H9 (cell line): ENCODE data around the gene ST8SIA2. TPM values are rescaled to one million over a fixed set of nuclear protein-coding genes. Genes with fewer than 3 reads are reported as not detected.
A peak's percentile ranks its signal among the peaks of the same experiment; 100 is the strongest.

Experiments
- DNase-seq: peaks from one replicate; pipeline ENCODE4 v3.0.0-alpha.2; 2017
- H2AFZ ChIP-seq: one replicate; pipeline ENCODE4 v1.6.1; 2013; ENCODE audit warnings: mild to moderate bottlenecking, low read length, control low read depth, moderate library complexity
- H2AK5ac ChIP-seq: 2 replicates; pipeline ENCODE4 v1.6.1; 2013; ENCODE audit warnings: low read length, control low read depth, mixed read lengths; ENCODE audit not compliant: insufficient read length
- H2BK120ac ChIP-seq: one replicate; pipeline ENCODE4 v1.6.1; 2013; ENCODE audit warnings: low read depth, mild to moderate bottlenecking, low read length, control low read depth, inconsistent platforms; ENCODE audit not compliant: poor library complexity, severe bottlenecking
- H2BK12ac ChIP-seq: 2 replicates; pipeline ENCODE4 v1.6.1; 2013; ENCODE audit warnings: low read length, control low read depth, mixed read lengths, low read depth; ENCODE audit not compliant: insufficient read length
- H2BK15ac ChIP-seq: 2 replicates; pipeline ENCODE4 v1.6.1; 2013; ENCODE audit warnings: low read depth, low read length, control low read depth
- H2BK20ac ChIP-seq: one replicate; pipeline ENCODE4 v1.6.1; 2013; ENCODE audit warnings: low read depth, mild to moderate bottlenecking, low read length, control low read depth, inconsistent platforms; ENCODE audit not compliant: poor library complexity, severe bottlenecking
- H2BK5ac ChIP-seq: 2 replicates; pipeline ENCODE4 v1.6.1; 2013; ENCODE audit warnings: low read length, control low read depth, mixed read lengths; ENCODE audit not compliant: insufficient read length
- H3K14ac ChIP-seq: 2 replicates; pipeline ENCODE4 v1.6.1; 2013; ENCODE audit warnings: low read length, control low read depth; ENCODE audit not compliant: insufficient read depth
- H3K18ac ChIP-seq: 2 replicates; pipeline ENCODE4 v1.6.1; 2013; ENCODE audit warnings: low read depth, mild to moderate bottlenecking, mixed read lengths, low read length, control low read depth; ENCODE audit not compliant: insufficient read length
- H3K23ac ChIP-seq: 2 replicates; pipeline ENCODE4 v1.6.1; 2013; ENCODE audit warnings: low read length, control low read depth, mixed read lengths, low read depth; ENCODE audit not compliant: insufficient read length
- H3K23me2 ChIP-seq: 2 replicates; pipeline ENCODE4 v1.6.1; 2013; ENCODE audit warnings: low read depth, mild to moderate bottlenecking, mixed read lengths, low read length, control low read depth; ENCODE audit not compliant: insufficient read length, poor library complexity, severe bottlenecking
- H3K27ac ChIP-seq: 2 replicates; pipeline ENCODE4 v1.5.1; 2013; ENCODE audit warnings: low read length, control low read depth, mixed read lengths, low read depth; ENCODE audit not compliant: insufficient read length
- H3K27me3 ChIP-seq: 2 replicates; pipeline ENCODE4 v1.6.1; 2013; ENCODE audit warnings: low read length, control low read depth, inconsistent platforms; ENCODE audit not compliant: insufficient read depth
- H3K4ac ChIP-seq: 2 replicates; pipeline ENCODE4 v1.6.1; 2013; ENCODE audit warnings: low read depth, mild to moderate bottlenecking, control low read depth, inconsistent platforms, low read length, moderate library complexity
- H3K4me1 ChIP-seq: 2 replicates; pipeline ENCODE4 v1.6.1; 2013; ENCODE audit warnings: low read length, control low read depth, inconsistent platforms; ENCODE audit not compliant: insufficient read depth
- H3K4me2 ChIP-seq: 2 replicates; pipeline ENCODE4 v1.6.1; 2013; ENCODE audit warnings: low read length, control low read depth, mixed read lengths; ENCODE audit not compliant: insufficient read length, insufficient read depth
- H3K56ac ChIP-seq: 2 replicates; pipeline ENCODE4 v1.6.1; 2013; ENCODE audit warnings: low read depth, mild to moderate bottlenecking, mixed read lengths, low read length, control low read depth; ENCODE audit not compliant: insufficient read length
- H3K79me1 ChIP-seq: 2 replicates; pipeline ENCODE4 v1.6.1; 2013; ENCODE audit warnings: low read depth, mild to moderate bottlenecking, moderate library complexity, low read length, control low read depth, inconsistent platforms; ENCODE audit not compliant: insufficient read depth, poor library complexity, severe bottlenecking
- H3K79me2 ChIP-seq: 2 replicates; pipeline ENCODE4 v1.6.1; 2013; ENCODE audit warnings: low read length, control low read depth, inconsistent platforms; ENCODE audit not compliant: insufficient read depth
- H3K9ac ChIP-seq: 2 replicates; pipeline ENCODE4 v1.6.1; 2013; ENCODE audit warnings: low read length, control low read depth, mixed read lengths; ENCODE audit not compliant: insufficient read length; ENCODE audit errors: extremely low read depth
- H3K9me3 ChIP-seq: one replicate; pipeline ENCODE4 v1.6.1; 2013; ENCODE audit warnings: low read depth, low read length, inconsistent platforms; ENCODE audit not compliant: control insufficient read depth
- H3T11ph ChIP-seq: one replicate; pipeline ENCODE4 v1.6.1; 2013; ENCODE audit warnings: mild to moderate bottlenecking, low read length, control low read depth, inconsistent platforms
- H4K20me1 ChIP-seq: one replicate; pipeline ENCODE4 v1.6.1; 2013; ENCODE audit not compliant: control insufficient read depth, insufficient read length, insufficient read depth
- H4K5ac ChIP-seq: 2 replicates; pipeline ENCODE4 v1.6.1; 2013; ENCODE audit warnings: low read depth, mild to moderate bottlenecking, mixed read lengths, low read length, control low read depth; ENCODE audit not compliant: insufficient read length
- H4K8ac ChIP-seq: replicated peaks from 2 replicates; pipeline ENCODE4 v1.6.1; 2013; ENCODE audit warnings: low read length, control low read depth, mixed read lengths, low read depth; ENCODE audit not compliant: insufficient read length
- H4K91ac ChIP-seq: 2 replicates; pipeline ENCODE4 v1.6.1; 2013; ENCODE audit warnings: low read depth, mild to moderate bottlenecking, moderate library complexity, mixed read lengths, low read length, control low read depth; ENCODE audit not compliant: insufficient read length
- H3K27ac Mint-ChIP-seq, 3 experiments: 2 replicates in 2 of 3; 3 replicates in 1 of 3; pipeline ENCODE4 v1.8.0; 2020 to 2021; ENCODE audit warnings: mixed read lengths in 3 of 3, mild to moderate bottlenecking in 1 of 3, moderate library complexity in 1 of 3
- H3K27me3 Mint-ChIP-seq: 2 replicates; pipeline ENCODE4 v1.8.0; 2021; ENCODE audit warnings: low read depth, mild to moderate bottlenecking, moderate library complexity, mixed read lengths
- H3K36me3 Mint-ChIP-seq, 3 experiments: 2 replicates in 2 of 3; 3 replicates in 1 of 3; pipeline ENCODE4 v1.8.0; 2020 to 2021; ENCODE audit warnings: low read depth in 3 of 3, mixed read lengths in 3 of 3; ENCODE audit not compliant: insufficient read depth in 1 of 3
- H3K4me1 Mint-ChIP-seq, 2 experiments: 2 replicates each; pipeline ENCODE4 v1.8.0; 2020; ENCODE audit warnings: mixed read lengths in 2 of 2
- H3K4me3 Mint-ChIP-seq, 2 experiments: 2 replicates in 1 of 2; 3 replicates in 1 of 2; pipeline ENCODE4 v1.8.0; 2020 to 2021; ENCODE audit warnings: mild to moderate bottlenecking in 2 of 2, mixed read lengths in 2 of 2, moderate library complexity in 1 of 2
- H3K9me3 Mint-ChIP-seq, 2 experiments: 2 replicates in 1 of 2; 3 replicates in 1 of 2; pipeline ENCODE4 v1.8.0; 2020; ENCODE audit warnings: mild to moderate bottlenecking in 2 of 2, mixed read lengths in 2 of 2, moderate library complexity in 1 of 2
- CTCF ChIP-seq: fragments of 200-600 bp; sonication (generic); conservative IDR thresholded peaks from 3 replicates; pipeline ENCODE4 v1.8.0; 2021; ENCODE audit warnings: antibody characterized with exemption, mild to moderate bottlenecking
- WGBS: extraction: QIAGEN DNeasy Blood & Tissue Kit; methylation state at CpG from one replicate; pipeline ENCODE4 v1.1.7; 2013; ENCODE audit warnings: missing lambda C conversion rate, low lambda C conversion rate, mixed read lengths; ENCODE audit not compliant: insufficient read length; ENCODE audit errors: extremely low coverage; 5-methylcytosine and 5-hydroxymethylcytosine counted together
- total RNA-seq: library from RNA; stranded (reverse); gene quantifications from 2 replicates; pipeline ENCODE4 v1.2.1, GENCODE V29; 2021

The ST8SIA2 gene
- total RNA-seq, 1 experiment from 2014 or later, result 1.8 TPM

DNA sequence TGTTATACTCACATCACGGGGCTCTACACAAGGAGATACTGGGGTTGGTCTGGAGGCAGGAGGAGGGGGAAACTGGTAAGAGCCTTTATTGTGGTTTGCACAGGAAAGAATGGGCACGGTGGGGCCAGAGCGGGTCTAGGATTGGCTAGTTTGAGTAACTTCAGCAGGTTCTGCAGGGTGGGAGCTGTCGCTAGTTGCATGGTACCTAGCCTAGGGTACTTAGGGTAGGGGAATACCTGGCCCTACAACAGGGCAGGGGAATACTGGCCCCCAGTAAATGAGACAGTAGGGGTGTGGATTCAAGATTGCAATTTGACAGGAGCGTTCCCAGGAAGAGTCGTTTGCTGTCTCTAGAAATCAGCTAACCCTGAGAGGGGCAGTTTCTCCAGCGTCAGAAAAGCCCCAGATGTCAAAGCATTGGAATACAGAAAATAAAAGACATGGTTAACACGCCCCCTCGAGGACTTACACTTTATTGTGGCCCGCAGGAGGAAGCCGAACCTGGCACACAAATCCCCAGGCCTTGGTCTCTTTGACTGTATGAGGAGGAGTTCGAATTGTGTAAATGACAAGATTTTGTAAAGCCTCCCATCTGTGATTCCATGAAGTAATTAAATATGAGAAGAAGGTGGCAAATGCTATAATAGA, 32.0 kb downstream of the ST8SIA2 start:
- Mint-ChIP-seq H3K27me3 (no peaks in the 10 kb centered on the region; the same call in 1 of the 2 replicates), H3K4me3 (no peak overlapping the region; a peak in 1 of 5 replicates), H3K27ac (peak overlapping the region in 1 of 3 experiments; percentile 95; a peak in 2 of 7 replicates), H3K36me3 (peaks cover 0 to 4% (median 0%) of the 10 kb centered on the region in 3 experiments; a peak in 2 of 7 replicates), H3K4me1 (peaks cover 17 to 29% of the 10 kb centered on the region in 2 experiments), H3K9me3 (no peaks in the 10 kb centered on the region)
- Histone ChIP-seq H2AFZ (no peak overlapping the region), H2BK120ac (no peak overlapping the region), H3K4ac (no peak overlapping the region), H4K91ac (no peak overlapping the region), H3K9me3 (no peaks in the 10 kb centered on the region), H4K20me1 (no peaks in the 10 kb centered on the region), H3K23me2 (no peaks in the 10 kb centered on the region), H3K4me2 (no peak overlapping the region), H2BK12ac (no peak overlapping the region), H4K8ac (no peak overlapping the region), H3T11ph (no peak overlapping the region), H3K79me2 (no peaks in the 10 kb centered on the region), H2BK5ac (no peak overlapping the region), H3K56ac (no peak overlapping the region), H3K27me3 (no peaks in the 10 kb centered on the region), H3K23ac (no peak overlapping the region), H2BK15ac (no peak overlapping the region), H3K14ac (no peak overlapping the region), H2AK5ac (no peak overlapping the region), H3K9ac (no peak overlapping the region), H2BK20ac (no peak overlapping the region), H3K4me1 (no peaks in the 10 kb centered on the region; the same call in 1 of the 2 replicates), H3K27ac (no peak overlapping the region), H3K18ac (no peak overlapping the region), H4K5ac (no peak overlapping the region), H3K79me1 (no peaks in the 10 kb centered on the region)
- WGBS, result no CpG with 5 or more reads among the region's 12 CpGs
- peak; percentile 57 for TF ChIP-seq CTCF
- DNase-seq, result peak; percentile 40
